Measurements from ENCODE around the gene TH.

DNA sequence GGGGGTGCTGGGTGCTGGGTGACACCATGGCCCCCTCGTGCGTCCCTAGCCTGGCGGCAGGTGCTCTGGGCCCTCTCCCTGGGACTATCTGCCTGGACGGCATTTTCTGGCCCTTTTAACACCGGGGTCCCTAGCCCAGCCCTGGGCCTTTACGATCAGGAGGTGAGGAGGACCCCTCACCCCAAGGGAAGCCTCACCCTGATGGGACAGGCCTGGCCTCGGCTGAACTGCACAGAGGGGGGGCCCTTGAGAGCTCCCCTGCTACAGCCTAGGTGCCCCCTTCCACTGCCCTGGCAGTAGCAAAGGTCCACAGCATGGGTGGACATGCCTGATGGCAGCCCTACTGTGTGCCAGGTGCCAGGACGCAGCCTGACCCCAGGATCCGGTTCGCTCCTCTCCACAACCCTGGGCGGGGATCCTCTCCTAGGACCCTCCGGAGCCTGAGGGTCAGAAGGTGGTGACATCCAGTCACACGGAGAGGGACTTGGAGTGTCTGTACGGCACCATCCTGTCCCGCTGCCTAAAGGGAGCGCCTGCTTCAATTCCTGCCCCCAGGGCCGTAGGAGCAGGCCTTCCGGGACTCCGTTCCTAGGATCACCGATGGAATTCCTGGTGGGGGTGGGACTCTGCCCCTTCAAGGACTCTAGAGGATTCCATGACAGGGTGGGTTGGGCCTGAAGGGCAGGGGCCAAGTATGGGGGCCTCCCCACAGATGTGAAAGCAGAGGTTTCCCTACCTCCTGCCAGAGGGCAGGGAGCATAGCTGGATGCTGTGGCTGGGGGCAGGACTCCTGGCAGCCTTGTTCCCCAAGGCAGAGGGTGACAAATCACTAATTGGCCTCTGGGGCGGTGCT is 33.0 kb upstream of the TH start:
- TF ChIP-seq, protein P1, sequence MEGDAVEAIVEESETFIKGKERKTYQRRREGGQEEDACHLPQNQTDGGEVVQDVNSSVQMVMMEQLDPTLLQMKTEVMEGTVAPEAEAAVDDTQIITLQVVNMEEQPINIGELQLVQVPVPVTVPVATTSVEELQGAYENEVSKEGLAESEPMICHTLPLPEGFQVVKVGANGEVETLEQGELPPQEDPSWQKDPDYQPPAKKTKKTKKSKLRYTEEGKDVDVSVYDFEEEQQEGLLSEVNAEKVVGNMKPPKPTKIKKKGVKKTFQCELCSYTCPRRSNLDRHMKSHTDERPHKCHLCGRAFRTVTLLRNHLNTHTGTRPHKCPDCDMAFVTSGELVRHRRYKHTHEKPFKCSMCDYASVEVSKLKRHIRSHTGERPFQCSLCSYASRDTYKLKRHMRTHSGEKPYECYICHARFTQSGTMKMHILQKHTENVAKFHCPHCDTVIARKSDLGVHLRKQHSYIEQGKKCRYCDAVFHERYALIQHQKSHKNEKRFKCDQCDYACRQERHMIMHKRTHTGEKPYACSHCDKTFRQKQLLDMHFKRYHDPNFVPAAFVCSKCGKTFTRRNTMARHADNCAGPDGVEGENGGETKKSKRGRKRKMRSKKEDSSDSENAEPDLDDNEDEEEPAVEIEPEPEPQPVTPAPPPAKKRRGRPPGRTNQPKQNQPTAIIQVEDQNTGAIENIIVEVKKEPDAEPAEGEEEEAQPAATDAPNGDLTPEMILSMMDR (IDR thresholded peaks at IDR 0.05) = no peak
- TF ChIP-seq POLR2A (IDR thresholded peaks at IDR 0.05) = no peak

Data from suprapubic skin (tissue), 3 donors.